GM18867 (cell line): ENCODE results near the gene RIN3.

ENCODE experiments used
- ATAC-seq: cut with Tn5 transposase; IDR thresholded peaks from one replicate; pipeline ENCODE4 v1.9.1; 2021; ENCODE audit warnings: mild to moderate bottlenecking, moderate library complexity; ENCODE audit not compliant: unreplicated experiment

Gene RIN3, protein sequence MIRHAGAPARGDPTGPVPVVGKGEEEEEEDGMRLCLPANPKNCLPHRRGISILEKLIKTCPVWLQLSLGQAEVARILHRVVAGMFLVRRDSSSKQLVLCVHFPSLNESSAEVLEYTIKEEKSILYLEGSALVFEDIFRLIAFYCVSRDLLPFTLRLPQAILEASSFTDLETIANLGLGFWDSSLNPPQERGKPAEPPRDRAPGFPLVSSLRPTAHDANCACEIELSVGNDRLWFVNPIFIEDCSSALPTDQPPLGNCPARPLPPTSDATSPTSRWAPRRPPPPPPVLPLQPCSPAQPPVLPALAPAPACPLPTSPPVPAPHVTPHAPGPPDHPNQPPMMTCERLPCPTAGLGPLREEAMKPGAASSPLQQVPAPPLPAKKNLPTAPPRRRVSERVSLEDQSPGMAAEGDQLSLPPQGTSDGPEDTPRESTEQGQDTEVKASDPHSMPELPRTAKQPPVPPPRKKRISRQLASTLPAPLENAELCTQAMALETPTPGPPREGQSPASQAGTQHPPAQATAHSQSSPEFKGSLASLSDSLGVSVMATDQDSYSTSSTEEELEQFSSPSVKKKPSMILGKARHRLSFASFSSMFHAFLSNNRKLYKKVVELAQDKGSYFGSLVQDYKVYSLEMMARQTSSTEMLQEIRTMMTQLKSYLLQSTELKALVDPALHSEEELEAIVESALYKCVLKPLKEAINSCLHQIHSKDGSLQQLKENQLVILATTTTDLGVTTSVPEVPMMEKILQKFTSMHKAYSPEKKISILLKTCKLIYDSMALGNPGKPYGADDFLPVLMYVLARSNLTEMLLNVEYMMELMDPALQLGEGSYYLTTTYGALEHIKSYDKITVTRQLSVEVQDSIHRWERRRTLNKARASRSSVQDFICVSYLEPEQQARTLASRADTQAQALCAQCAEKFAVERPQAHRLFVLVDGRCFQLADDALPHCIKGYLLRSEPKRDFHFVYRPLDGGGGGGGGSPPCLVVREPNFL

DNA sequence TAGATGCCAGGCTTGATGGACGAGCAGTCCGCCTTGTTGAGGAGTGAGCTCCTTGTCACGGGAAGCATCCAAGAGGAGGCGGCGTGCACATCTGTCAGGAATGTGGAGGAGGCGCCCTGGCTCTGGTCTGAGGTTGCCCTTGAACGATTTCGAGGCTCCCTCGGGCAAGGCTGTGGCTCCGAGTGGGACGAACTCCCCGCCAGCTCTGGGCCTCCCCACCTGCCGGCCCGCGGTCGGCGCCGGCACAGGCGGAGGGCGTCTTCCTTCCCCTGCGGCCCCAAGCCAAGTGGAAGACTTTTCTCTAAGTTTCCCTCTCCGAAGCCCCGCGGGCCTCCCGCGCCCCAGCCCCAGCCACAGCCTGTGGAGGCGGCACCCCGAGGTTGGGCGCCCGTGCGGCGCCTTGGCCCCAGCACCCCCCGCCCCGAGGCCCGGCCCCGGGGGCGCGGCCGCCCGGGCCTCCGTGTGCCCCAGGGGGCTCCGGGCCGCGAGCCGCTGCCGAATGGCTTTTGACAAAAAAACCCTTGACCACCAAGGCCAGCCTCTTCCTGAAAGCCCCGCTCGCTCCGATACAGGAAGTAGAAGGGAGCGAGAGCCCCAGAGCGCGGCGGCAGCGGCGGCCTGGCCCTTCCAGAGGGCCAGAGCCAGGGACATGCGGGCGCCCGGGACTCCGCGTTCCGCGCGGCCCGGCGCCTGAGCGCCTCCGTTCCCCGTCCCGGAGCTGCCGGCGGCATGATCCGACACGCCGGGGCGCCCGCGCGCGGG, at the start of gene RIN3:
Gene RIN3, plus strand, starts transcription at position 578 of the 762 bp plus-strand sequence. Its CDS starts 152 bp downstream, at position 730.
- ATAC-seq: peak; percentile 61

DNA sequence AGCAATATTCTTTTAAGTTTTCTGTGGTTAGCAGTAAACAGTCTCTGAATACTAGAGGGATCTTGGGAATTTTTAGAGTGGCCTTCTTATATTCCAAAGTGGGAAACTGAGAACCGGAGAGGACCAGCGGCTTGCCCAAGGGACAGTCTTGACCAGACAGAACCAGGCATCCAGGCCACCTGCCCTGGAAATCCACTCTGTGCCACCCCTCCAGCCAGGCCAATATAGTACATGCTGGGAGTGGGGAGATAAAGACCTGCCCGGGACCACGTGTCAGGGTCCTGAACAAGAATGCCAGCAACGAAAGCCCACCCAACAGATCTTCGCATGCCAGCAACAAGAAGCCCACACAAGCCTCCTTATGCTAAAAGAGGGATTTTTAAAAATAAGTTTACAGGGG, 49.4 kb upstream of the RIN3 start:
- no peak for ATAC-seq

DNA sequence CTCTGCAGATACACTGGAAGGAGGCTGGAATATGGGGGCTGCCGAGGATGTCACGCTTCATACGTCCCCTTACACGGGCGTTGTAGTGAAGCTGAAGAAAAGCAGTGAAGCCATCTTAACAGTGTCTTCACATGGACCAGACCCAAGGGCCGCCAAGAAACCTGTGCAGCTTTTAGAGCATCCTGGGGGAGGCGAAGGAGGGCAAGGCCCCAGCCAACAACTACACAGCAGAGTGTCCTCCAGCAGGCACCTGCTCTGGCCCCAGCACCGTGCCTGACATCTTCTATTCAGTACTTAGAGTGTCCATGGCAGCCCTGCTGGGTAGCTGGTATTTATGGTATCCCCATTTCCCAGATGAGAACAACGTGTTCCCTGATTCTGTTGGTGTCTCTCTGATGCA, 48.9 kb upstream of the RIN3 start:
- no peak for ATAC-seq

DNA sequence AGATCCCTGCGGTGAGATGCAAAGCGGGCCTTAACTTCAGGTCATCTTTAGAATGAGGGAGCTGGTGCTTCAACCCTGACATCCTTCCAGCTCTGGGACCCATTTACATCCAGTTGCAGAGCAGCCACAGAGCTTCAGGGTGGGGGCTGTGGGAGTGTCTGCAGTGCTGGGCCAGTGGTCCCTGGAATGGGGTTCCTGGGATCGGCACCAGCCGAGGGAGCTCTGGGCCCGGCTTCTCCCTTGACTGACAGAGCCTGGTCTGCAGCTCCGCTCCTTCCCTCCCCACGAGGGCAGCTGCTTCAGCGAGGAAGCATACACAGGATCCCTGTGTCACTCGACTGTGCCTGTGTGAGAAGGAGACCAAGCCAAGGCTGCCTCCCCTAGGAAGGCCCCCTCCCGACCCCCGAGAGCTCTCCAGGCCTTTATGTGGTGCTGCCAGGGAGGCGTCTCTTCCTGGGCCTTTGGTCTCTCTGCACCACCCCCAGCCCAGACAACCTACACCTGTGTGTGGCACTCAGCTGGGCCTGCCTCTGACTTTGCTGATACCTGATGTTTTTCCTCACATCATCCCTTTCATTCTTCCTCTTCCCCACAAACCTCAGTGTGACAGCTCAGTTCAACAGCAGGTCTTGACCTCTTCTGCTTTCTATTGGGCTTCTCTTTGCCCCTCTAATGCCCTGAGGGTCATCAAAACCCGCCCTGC, 48.1 kb upstream of the RIN3 start:
- no peak for ATAC-seq

DNA sequence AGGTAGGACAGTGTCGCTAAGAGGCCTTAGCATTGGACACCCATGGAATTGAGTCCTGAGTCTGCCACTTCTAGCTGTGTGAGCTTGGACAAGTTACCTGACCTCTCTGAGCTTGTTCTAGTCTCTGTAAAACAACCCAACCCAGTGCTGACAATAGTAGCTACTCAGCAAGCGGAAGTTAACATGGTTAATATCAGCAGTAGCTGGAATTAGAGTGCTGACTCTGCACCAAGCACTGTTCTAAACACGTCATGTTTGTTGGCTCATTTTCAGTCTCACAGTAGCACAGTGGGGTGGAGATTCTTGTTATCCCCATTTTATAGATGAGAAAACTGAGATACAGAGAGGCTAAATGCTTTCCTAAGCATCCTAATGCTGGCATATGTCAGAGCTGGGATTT, 47.5 kb upstream of the RIN3 start:
- no peak for ATAC-seq

DNA sequence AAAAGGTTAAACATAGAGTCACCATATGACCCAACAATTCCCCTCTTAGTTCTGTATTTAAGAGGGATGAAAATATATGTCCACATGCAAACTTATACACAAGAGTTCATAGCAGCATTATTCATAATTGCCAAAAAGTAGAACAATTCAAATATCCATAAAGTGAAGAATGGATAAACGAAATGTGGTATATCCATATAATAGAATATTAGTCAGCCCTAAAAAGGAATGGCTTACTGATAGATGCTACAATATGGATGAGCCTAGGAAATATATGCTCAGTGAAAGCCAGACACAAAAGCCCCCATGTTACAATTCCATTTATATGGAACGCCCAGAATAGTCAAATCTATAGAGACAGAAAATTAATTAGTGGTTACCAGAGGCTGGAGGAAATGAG, 44.1 kb upstream of the RIN3 start:
- no peak for ATAC-seq

DNA sequence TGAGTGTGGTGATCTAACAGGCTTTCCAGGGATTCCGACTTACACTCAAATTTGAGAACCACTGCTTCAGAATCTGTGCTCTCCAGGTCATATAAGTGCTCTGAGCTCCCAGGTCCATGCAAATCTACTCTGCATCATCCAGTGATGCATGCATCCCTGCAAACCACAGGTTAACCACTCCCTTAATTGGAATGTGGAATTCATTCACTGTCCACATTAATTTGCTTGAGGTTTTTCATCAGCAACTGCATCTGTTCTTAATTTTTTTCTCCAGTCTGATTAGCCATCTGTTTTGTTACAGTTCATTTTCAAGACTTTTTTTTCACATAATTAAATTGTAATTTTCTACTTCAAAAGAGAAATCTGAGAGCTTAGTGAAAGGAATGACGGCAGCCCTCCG, 43.4 kb upstream of the RIN3 start:
- no peak for ATAC-seq

DNA sequence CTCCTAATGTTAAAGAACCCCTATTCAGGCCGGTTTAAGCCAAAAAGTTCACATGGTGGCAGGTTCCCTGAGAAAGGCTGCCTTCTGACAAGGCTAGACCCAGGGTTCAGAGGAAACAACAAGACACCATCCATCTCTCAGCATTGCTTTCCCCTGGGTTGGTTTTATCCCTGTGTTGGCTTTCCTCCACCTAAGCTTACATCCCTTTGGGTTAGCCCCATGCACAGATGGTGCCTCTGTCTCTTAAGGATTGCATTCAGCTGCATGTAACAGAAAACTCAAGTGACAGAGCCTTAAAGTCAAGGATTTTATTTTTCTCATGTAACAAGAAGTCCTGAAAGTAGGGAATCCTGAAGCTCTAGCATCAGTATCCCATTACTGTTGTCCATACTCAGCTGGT, 42.8 kb upstream of the RIN3 start:
- ATAC-seq: no peak

DNA sequence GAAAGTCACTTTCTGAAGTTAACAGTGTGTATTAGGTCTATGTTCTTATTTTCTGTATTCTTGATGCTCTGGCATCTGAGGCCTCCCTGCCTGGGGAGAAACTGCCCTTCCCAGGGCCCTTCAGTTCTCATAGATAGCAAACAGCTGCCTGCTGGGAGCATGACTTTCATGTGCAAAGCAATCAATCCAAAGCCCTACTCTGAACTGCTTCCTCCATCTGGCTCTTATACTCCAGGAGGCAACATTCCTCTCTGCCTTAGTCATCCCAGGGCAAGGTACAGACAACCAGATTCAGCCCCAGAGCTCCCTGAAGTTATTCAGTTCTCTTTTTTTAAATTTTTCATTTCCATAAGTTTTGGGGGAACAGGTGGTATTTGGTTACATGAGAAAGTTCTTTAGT, 41.7 kb upstream of the RIN3 start:
- no peak for ATAC-seq

DNA sequence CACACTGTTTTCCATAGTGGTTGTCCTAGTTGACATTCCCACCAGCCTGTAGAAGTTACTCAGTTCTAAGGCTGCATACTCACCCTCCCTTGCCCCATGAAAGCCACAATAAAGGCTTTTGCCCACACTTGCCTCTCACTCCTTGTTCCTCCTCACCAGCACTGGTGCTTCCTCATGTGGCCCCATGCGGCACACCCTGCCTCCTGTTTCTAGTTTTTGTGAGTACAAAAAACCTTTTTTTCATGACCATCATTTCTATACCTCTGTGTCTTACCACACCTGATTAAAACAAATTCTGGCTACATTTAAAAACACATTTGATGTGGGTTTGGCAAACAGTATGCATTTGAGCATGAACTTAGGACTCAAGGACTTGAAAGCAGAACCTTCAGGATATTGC, 40.7 kb upstream of the RIN3 start:
- ATAC-seq: no peak

DNA sequence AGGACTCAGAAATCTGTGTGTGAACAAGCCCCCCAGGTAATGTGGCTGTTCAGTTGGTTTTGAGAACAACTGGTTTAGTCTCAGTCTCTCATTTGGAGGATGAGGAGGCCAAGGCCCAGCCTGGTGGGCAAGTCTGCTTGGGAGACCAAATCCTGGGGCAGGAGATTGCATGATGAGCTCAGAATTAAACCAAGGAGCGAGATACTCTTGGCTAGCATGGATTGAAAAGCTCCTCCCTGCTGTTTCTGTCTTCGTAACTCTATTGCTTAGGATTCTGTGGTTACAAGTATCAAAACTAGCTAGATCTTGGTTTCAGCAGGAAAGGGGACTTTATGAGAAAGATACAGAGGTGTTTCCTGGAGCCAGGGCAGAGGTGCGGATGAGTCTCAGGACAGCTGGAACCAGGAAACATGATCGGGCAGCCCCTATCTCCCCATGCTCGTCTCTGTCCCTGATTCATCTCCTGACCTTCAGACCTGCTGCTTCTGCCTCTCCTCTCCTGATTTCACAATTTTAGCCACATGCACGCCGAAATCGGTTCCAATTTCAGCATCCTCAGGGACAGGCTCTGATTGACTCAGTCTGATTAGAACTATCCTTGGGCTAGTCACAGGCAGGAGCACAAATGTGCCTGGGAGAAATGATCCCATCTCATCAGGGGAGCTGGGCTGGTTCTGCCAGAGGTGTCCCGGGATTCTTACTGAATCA, 40.2 kb upstream of the RIN3 start:
- ATAC-seq: no peak

DNA sequence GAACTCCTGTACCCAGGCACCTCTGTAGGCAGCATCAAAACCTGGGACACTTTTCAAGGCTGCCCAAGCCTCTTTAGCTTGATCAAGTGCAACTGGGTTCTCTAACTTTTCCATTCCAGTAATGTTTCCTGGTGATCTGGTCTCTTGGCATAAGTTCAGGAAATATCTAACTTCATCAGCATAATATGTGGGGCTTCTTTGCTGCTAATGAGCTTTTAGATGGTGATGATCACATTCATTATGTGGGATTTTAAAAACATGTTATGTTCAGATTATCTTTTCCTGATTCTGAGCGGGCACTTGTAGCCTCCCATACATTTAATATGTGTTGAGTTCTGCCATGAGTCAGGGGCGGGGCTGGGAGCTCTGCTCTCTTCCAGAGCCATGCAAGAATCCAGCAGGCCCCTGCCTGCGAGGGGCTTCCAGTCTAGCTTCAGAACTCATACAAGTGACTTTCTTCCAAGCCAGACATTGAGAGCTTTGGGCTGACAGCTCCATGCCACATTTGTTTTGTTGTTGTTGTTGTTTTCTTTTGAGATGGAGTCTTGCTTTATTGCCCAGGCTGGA, 39.5 kb upstream of the RIN3 start:
- no peak for ATAC-seq

DNA sequence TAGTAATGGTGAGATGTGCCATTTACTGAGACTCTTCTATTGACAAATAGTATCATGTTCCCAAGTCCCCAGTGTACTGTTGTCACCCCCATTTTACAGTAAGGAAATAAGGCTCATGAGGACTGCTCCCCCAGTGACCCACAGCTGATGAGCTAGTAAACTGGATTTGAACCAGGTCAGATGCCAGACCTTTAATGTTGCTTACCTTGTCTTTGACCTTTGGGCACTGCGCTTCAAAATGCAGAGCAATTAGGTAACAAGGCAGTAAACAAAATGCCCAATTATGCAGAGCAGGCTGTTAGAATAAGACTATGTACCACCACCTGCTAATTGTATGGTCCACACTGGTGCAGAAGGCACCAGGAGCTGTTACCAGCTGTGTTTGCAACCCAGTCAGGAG, 38.5 kb upstream of the RIN3 start:
- no peak for ATAC-seq

DNA sequence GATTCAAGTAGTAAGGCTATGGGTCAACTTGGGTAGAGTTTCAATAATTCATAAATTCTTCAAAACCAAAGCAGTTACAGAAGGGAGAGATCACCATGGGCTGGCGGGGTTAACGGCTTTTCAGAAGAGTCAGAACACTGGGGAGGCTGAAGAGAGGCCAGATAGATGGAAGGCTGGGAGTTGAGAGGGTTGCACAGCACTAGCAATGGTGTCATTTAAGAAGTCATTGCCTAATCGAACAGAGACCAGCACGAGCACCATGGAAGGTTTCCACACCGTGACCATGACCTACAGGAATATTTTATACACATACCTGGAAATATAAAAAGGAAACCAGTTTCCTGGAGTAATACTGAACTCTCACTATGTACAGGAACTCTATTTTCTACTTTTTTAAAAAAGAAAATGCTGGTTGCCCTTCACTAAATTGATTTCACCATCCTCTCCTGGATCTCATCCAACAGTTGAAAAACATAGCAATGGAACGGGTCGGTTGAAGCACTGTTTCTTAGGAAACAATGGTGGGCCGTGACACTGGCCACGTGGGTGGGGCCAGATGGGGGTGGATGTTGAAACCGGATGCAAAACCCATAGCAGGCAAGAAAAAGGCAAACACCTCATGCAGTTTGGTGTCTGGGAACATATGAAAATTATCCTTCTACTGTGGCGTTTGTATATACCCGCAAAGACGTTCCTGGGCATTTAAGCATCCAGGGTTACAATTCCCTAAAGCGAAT, 38.0 kb upstream of the RIN3 start:
- no peak for ATAC-seq

DNA sequence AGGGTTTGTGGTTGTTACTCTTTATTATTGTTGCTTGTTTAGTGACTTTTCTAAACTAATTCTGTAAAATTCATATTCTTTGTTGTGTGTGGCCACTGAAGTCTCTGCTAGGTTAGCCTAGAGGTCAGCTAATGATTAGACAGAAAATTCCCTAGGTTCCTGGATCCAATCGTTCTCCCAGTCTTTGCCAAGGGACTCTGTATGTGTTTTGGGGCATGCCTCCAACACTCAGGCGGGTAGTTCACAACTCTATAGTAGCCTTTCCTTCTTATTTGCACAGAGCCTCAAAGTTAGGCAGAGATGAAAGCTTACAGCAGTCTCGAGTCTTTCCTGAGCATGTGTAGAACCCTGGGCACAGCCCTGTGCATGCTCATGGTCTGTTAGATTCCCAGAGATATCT, 32.7 kb upstream of the RIN3 start:
- ATAC-seq: no peak

DNA sequence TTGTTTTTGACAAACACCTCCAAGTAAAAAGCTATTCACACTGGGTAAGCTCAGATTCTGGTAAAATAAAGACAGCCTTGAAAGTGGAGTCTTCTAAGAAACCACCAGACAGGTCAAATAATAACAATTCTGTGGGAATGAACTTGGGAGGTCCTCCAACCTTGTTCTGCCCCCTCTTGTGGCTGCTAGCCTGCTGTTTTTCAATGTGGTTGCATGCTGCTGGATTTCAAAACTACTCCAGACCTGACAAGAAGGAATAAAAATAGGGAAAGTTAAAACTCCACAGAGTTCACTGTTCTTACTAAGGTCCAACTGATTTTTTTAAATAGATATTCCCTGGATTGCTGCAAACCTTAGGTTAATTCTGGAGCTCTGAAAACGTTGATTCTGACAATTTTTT, 32.2 kb upstream of the RIN3 start:
- no peak for ATAC-seq

DNA sequence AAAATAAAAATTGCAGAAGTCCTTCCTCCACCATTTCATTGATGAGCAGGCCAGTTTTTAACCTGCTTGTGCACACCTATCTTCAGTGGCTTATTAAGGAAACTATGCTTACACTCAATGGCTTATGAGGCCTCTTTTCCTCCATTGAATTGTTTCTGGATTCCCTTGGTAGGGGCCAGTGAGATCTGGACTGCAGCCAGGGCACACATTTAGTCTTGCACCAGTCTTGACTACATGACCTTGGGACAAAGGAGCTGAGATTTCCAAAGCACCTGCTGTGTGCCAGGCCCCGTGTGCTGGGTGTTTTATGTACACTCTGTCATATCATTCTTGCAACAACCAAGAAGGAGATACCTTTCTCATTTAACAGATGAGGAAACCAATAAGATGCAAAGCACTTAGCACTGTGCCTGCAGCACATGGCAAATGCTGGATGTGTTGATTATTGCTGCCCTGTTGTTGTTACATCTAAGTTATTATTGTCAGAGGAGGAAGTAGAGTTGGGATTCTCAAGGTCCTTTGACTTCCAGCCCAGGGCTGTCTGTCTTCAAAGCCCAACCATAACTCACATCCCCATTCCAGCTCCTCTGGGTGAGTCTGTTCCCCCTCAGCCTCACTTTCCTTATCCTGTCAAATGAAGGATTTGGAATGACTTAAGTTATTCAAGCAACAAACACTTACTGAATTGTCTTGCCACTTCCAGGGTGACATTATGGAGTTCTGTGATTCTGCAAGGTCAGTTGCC, 31.6 kb upstream of the RIN3 start:
- ATAC-seq: no peak

DNA sequence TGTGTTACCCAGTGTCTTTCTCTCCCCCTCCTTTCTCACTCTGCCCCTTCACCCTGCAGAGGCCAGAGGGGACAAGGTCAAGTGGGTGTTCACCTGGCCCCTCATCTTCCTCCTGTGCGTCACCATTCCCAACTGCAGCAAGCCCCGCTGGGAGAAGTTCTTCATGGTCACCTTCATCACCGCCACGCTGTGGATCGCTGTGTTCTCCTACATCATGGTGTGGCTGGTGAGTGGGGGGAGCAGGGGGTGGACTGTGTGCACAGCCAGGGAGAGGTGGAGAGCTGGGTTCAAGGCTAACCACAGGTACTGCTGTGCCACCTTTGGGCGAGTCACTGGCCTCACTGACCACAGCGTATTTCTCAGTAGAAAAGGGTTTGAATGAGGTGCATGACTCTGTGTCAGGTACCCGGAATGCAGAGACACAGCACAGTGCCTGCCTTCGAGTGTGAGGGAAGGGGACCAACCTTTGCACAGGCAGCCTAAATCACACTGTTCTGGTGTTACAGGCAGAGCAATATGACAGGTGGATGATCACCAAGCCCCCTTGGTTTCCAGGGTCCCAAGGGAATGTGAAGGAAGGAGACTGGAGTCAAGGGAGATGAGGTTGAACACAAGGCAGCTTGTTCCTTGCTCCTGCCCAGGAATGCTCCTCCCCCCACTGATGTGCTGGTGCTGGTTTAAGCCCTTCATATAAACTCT, 30.8 kb upstream of the RIN3 start:
- no peak for ATAC-seq
